Measurements from ENCODE around the gene GPATCH4.

Gene GPATCH4

DNA sequence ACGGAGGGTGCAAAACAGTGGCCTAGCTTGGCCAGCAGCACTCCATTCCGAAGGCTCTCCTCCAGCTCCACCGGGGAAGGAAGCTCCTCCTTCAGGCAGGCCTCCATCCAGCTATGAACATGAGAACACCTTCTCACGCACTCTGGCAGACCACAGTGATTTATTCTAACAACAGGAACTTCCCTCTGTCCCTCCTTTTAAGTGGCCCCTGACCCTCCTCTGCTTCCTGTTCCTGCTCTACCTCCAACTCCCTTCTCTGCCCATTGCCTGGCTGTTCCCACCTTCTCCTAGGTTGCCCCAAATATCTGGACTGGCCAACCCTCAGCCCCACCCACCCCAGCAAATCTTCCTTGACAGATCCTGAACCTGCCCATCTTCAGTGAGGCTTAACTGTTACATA is 34.8 kb downstream of the GPATCH4 start:
- TF ChIP-seq SIN3A (IDR thresholded peaks at IDR 0.05; ENCODE audit: borderline replicate concordance, insufficient read depth, low read length) (no peak), POLR2AphosphoS5 (IDR thresholded peaks at IDR 0.05; ENCODE audit: low read depth, low read length) (no peak), FOXP2 (optimal IDR thresholded peaks at IDR 0.05; ENCODE audit: borderline replicate concordance, extremely low read depth, extremely low read length, insufficient read depth) (no peak), TAF1 (IDR thresholded peaks at IDR 0.05; ENCODE audit: borderline replicate concordance, insufficient read depth, low read length) (no peak)
- TF ChIP-seq, protein P1, sequence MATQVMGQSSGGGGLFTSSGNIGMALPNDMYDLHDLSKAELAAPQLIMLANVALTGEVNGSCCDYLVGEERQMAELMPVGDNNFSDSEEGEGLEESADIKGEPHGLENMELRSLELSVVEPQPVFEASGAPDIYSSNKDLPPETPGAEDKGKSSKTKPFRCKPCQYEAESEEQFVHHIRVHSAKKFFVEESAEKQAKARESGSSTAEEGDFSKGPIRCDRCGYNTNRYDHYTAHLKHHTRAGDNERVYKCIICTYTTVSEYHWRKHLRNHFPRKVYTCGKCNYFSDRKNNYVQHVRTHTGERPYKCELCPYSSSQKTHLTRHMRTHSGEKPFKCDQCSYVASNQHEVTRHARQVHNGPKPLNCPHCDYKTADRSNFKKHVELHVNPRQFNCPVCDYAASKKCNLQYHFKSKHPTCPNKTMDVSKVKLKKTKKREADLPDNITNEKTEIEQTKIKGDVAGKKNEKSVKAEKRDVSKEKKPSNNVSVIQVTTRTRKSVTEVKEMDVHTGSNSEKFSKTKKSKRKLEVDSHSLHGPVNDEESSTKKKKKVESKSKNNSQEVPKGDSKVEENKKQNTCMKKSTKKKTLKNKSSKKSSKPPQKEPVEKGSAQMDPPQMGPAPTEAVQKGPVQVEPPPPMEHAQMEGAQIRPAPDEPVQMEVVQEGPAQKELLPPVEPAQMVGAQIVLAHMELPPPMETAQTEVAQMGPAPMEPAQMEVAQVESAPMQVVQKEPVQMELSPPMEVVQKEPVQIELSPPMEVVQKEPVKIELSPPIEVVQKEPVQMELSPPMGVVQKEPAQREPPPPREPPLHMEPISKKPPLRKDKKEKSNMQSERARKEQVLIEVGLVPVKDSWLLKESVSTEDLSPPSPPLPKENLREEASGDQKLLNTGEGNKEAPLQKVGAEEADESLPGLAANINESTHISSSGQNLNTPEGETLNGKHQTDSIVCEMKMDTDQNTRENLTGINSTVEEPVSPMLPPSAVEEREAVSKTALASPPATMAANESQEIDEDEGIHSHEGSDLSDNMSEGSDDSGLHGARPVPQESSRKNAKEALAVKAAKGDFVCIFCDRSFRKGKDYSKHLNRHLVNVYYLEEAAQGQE (IDR thresholded peaks at IDR 0.05; ENCODE audit: insufficient read depth in 1 of 2, low read depth in 2 of 2, low read length in 2 of 2): no peak

DNA sequence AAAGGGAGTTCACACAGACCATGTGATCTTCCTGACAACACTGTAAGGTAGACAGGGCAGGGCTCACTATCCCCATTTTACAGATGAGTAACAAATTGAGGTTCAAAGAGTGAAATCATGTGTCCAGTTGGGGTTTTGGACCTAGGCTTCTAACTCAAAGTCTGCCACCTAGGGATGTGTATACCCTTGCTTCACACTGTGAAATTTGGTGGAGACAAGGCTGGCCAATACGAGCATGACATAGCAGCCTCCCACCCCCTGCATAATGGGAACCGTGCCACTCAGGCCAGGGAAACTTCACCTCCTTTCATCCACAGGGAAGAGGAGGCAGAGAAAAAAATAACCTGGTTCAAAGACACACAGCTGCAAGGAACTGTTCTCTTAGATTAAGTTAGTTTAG is 35.8 kb downstream of the GPATCH4 start:
- TF ChIP-seq FOXP2 (optimal IDR thresholded peaks at IDR 0.05; ENCODE audit: borderline replicate concordance, extremely low read depth, extremely low read length, insufficient read depth) (no peak), TAF1 (IDR thresholded peaks at IDR 0.05; ENCODE audit: borderline replicate concordance, insufficient read depth, low read length) (no peak), POLR2AphosphoS5 (IDR thresholded peaks at IDR 0.05; ENCODE audit: low read depth, low read length) (no peak), SIN3A (IDR thresholded peaks at IDR 0.05; ENCODE audit: borderline replicate concordance, insufficient read depth, low read length) (no peak)
- TF ChIP-seq, protein P1 (IDR thresholded peaks at IDR 0.05; ENCODE audit: insufficient read depth in 1 of 2, low read depth in 2 of 2, low read length in 2 of 2): no peak

DNA sequence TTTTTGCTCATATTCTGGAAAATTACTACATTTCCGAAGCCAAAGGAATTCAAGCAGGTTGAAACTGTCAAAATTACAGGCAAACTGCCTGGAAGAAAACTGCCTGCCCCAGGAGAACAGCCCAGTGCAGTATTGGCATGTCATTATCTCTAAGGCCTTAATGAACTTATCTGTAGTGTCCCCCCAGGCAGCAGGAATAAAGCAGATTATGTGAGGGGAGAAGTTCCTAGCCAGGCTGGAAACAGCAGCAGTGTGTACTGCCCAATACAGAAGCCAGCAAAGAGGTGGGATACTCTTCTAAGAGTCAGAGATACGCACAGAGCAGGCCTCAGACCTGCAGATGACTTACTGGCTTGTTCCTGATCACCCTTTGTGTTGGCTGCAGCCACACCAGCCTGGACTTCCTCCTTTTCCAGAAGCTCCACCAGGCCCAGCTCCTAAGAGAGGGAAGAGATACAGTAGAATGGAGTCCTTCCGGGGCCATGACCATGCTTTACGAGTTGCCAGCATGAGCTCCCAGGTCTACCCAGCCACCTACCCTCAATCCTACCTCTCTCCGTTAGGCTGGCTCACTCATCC is 40.6 kb downstream of the GPATCH4 start:
- no peak for TF ChIP-seq SIN3A (IDR thresholded peaks at IDR 0.05; ENCODE audit: borderline replicate concordance, insufficient read depth, low read length)

DNA sequence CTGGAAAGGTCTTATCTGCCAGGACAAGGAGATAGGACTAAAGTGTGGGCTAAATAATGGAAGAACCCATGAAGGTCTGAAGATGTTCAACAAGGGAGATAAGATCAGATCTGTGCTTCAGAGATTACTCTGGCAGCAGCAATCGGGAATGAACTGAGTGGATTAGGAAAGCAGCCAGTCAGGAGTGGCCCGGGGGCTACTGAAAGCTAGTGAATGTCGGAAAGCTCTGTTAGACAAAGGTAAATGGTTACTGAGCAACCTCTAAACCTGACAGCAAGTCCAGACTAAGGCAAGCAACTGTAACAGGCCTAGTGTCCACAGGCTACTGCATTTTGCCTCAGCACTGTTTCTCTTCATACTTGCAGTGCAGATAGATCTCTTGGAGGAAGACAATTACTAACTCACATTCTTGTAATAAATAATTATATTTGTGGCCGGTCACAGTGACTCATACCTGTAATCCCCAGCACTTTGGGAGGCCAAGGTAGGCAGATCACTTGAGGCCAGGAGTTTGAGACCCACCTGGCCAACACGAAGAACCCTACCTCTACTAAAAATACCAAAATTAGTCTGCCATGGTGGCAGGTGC is 41.4 kb downstream of the GPATCH4 start:
- TF ChIP-seq FOXP2 (optimal IDR thresholded peaks at IDR 0.05; ENCODE audit: borderline replicate concordance, extremely low read depth, extremely low read length, insufficient read depth) (no peak), SIN3A (IDR thresholded peaks at IDR 0.05; ENCODE audit: borderline replicate concordance, insufficient read depth, low read length) (no peak)
- TF ChIP-seq, protein P1 (IDR thresholded peaks at IDR 0.05; ENCODE audit: insufficient read depth in 1 of 2, low read depth in 2 of 2, low read length in 2 of 2): no peak

DNA sequence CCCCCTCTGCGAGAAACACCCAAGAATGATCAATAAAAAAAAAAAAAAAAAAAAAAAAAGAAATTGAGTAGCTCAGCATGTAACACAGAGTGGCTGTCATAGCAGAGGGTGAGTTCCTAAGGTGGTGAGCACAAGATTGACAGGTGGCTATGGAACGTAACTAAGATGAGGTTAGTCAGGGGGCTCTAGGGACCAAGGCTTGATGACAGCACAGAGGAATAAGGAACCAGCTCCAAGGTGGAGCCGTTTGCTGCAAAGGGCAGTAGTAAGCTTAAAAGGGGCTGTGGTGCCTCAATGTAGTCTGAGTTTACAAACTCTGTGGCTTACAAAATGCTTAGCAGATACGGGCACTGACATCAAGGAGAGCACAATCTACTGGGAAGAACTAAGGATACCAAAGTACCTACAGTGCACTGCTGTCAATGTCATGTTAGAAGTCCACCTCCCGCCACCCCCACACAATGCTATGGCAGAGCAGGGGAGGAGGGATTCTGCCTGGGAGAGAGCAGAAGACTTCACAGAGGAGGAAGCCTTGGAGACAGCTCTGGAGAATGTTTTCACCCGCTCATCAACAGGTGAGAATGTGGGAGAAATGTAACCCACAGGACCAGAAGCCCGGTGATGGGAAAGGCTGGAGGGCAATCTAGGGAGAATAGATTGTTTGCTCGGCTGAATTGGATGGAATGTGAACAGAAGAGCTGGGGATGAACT is 42.0 kb downstream of the GPATCH4 start:
- TF ChIP-seq, protein P1 (IDR thresholded peaks at IDR 0.05; ENCODE audit: insufficient read depth in 1 of 2, low read depth in 2 of 2, low read length in 2 of 2): no peak
- TF ChIP-seq SIN3A (IDR thresholded peaks at IDR 0.05; ENCODE audit: borderline replicate concordance, insufficient read depth, low read length): no peak
- TF ChIP-seq FOXP2 (optimal IDR thresholded peaks at IDR 0.05; ENCODE audit: borderline replicate concordance, extremely low read depth, extremely low read length, insufficient read depth): no peak
- TF ChIP-seq TAF1 (IDR thresholded peaks at IDR 0.05; ENCODE audit: borderline replicate concordance, insufficient read depth, low read length): no peak
- no peak for TF ChIP-seq POLR2AphosphoS5 (IDR thresholded peaks at IDR 0.05; ENCODE audit: low read depth, low read length)
